ENCODE data around the gene DIO3. TPM values are rescaled to one million over a fixed set of nuclear protein-coding genes. Genes with fewer than 3 reads are reported as not detected.
"Not testable (repeated sequence)": the region's sequence is repeated elsewhere in the genome, so short reads cannot be mapped to it uniquely, and the experiment has no call there.

The DIO3 gene
- total RNA-seq, 1 experiment from 2014 or later = 4.9 TPM

DNA sequence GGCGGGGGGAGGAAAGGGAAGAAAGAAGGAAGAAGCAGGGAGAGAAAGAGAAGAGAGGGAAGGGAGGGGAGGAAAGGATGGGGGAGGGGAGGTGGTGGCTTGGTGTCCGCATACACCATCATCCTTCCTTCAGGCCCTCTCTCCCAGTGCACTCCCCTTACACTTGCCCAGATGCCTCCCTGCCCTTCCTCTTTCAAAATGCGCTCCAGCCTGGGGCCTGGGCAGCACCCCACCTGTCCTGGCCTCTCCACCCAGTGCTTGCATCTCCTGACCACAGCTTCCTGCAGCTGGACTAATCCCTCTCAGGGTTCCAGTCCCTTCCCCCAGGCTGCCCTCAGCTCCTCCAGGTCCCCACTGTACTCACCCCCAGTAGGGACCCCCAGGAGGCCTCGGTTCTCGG is 12.6 kb upstream of the DIO3 start:
- Histone ChIP-seq H3K9ac (ENCODE audit: low read length) (no peak overlapping the region), H3K4me2 (ENCODE audit: low read length) (no peak overlapping the region), H3K4me1 (ENCODE audit: insufficient read depth, low read length) (peaks cover 13% of the 10 kb centered on the region), H3K36me3 (ENCODE audit: low read depth, low read length) (no peaks in the 10 kb centered on the region), H3K9me3 (ENCODE audit: low read length) (no peaks in the 10 kb centered on the region), H3F3A (ENCODE audit: low read length, unreplicated experiment) (no peaks in the 10 kb centered on the region), H4K20me1 (ENCODE audit: low read length) (no peaks in the 10 kb centered on the region), H3K9me2 (replicated peaks; ENCODE audit: low read length) (no peaks in the 10 kb centered on the region), H3K4me3 (ENCODE audit: low read length) (no peak overlapping the region), H3K27ac (ENCODE audit: low read length) (no peak overlapping the region), H3K79me2 (ENCODE audit: low read length) (no peaks in the 10 kb centered on the region), H3K27me3 (ENCODE audit: low read length) (no peaks in the 10 kb centered on the region), H2AFZ (ENCODE audit: low read length) (no peak overlapping the region)
- ATAC-seq = no peak
- no peak for TF ChIP-seq EZH2 (IDR thresholded peaks at IDR 0.05; ENCODE audit: low read length, unreplicated experiment)
- TF ChIP-seq, protein P1, sequence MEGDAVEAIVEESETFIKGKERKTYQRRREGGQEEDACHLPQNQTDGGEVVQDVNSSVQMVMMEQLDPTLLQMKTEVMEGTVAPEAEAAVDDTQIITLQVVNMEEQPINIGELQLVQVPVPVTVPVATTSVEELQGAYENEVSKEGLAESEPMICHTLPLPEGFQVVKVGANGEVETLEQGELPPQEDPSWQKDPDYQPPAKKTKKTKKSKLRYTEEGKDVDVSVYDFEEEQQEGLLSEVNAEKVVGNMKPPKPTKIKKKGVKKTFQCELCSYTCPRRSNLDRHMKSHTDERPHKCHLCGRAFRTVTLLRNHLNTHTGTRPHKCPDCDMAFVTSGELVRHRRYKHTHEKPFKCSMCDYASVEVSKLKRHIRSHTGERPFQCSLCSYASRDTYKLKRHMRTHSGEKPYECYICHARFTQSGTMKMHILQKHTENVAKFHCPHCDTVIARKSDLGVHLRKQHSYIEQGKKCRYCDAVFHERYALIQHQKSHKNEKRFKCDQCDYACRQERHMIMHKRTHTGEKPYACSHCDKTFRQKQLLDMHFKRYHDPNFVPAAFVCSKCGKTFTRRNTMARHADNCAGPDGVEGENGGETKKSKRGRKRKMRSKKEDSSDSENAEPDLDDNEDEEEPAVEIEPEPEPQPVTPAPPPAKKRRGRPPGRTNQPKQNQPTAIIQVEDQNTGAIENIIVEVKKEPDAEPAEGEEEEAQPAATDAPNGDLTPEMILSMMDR (conservative IDR thresholded peaks at IDR 0.05; ENCODE audit: low read depth, low read length) = no peak
- TF ChIP-seq EZH2phosphoT487 (IDR thresholded peaks at IDR 0.05; ENCODE audit: borderline replicate concordance, low read length) = no peak
- intact Hi-C loops (cut with micrococcal nuclease) = no loop called here
- POLR2A ChIA-PET (ENCODE audit: unreplicated experiment) = no interaction called here
- no TSS peak for BruUV-seq (replicated peaks)
- CTCF ChIA-PET = no interaction called here
- DNase-seq = no peak

GRCh38 chr14:101549154-101549553 is 12.1 kb upstream of the DIO3 start:
- Histone ChIP-seq H4K20me1 (ENCODE audit: low read length) (no peaks in the 10 kb centered on the region), H3K36me3 (ENCODE audit: low read depth, low read length) (no peaks in the 10 kb centered on the region), H3K9me3 (ENCODE audit: low read length) (no peaks in the 10 kb centered on the region), H3F3A (ENCODE audit: low read length, unreplicated experiment) (no peaks in the 10 kb centered on the region), H3K9me2 (replicated peaks; ENCODE audit: low read length) (no peaks in the 10 kb centered on the region), H3K27me3 (ENCODE audit: low read length) (no peaks in the 10 kb centered on the region), H3K9ac (ENCODE audit: low read length) (no peak overlapping the region), H3K4me2 (ENCODE audit: low read length) (no peak overlapping the region), H3K27ac (ENCODE audit: low read length) (no peak overlapping the region), H3K79me2 (ENCODE audit: low read length) (no peaks in the 10 kb centered on the region), H3K4me3 (ENCODE audit: low read length) (no peak overlapping the region), H3K4me1 (ENCODE audit: insufficient read depth, low read length) (peaks cover 13% of the 10 kb centered on the region), H2AFZ (ENCODE audit: low read length) (no peak overlapping the region)
- no peak for TF ChIP-seq EZH2phosphoT487 (IDR thresholded peaks at IDR 0.05; ENCODE audit: borderline replicate concordance, low read length)
- TF ChIP-seq, protein P1 (conservative IDR thresholded peaks at IDR 0.05; ENCODE audit: low read depth, low read length) = no peak
- TF ChIP-seq EZH2 (IDR thresholded peaks at IDR 0.05; ENCODE audit: low read length, unreplicated experiment) = no peak
- intact Hi-C loops (cut with micrococcal nuclease) = no loop called here
- ATAC-seq = no peak
- no peak for DNase-seq
- POLR2A ChIA-PET (ENCODE audit: unreplicated experiment) = no interaction called here
- no TSS peak for BruUV-seq (replicated peaks)
- CTCF ChIA-PET = no interaction called here

DNA sequence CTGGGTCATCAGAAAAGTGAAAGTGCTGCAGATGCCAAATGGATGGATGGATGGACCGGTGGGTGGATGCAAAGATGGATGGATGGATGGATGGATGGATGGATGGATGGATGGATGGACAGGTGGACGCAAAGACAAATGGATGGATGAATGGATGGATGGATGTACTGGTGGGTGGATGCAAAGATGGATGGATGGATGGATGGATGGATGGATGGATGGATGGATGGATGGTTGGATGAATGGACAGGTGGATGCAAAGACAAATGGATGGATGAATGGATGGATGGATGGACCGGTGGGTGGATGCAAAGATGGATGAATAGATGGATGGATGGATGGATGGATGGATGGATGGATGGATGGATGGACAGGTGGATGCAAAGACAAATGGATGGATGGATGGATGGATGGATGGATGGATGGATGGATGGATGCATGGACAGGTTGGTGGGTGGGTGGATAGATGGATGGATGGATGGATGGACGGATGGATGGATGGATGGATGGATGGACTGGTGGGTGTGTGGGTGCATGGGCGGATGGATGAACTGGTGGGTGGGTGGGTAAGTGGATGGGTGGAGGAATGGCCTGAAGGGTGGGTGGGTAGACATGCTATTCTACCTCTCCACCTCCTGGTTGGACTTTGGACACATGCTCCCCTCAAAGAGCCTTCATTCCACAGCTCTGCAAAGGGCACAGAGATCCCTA is 10.9 kb upstream of the DIO3 start:
- H3K36me3 ChIP-seq (ENCODE audit: low read depth, low read length); H3K9me2 ChIP-seq (replicated peaks; ENCODE audit: low read length); H3K79me2 ChIP-seq (ENCODE audit: low read length); H3K4me2 ChIP-seq (ENCODE audit: low read length); H3K9me3 ChIP-seq (ENCODE audit: low read length); DNase-seq; H3K4me3 ChIP-seq (ENCODE audit: low read length); H2AFZ ChIP-seq (ENCODE audit: low read length); H3F3A ChIP-seq (ENCODE audit: low read length, unreplicated experiment); POLR2A ChIA-PET (ENCODE audit: unreplicated experiment); H3K27ac ChIP-seq (ENCODE audit: low read length); ATAC-seq; H4K20me1 ChIP-seq (ENCODE audit: low read length); H3K27me3 ChIP-seq (ENCODE audit: low read length); H3K9ac ChIP-seq (ENCODE audit: low read length); CTCF ChIA-PET; BruUV-seq (replicated peaks): not testable (repeated sequence)
- H3K4me1 ChIP-seq (ENCODE audit: insufficient read depth, low read length) = peaks cover 13% of the 10 kb centered on the region
- intact Hi-C loops (cut with micrococcal nuclease) = loop anchor here (5.0 kb wide), 1 partner anchor 68 kb away; no protein-coding TSS in a partner anchor
